Measurements from ENCODE around the gene COX14. TPM values are rescaled to one million over a fixed set of nuclear protein-coding genes. Genes with fewer than 3 reads are reported as not detected.

COX14 gene
- total RNA-seq, 4 donors from 2014 or later, result 106 to 258 (median 118) TPM

DNA sequence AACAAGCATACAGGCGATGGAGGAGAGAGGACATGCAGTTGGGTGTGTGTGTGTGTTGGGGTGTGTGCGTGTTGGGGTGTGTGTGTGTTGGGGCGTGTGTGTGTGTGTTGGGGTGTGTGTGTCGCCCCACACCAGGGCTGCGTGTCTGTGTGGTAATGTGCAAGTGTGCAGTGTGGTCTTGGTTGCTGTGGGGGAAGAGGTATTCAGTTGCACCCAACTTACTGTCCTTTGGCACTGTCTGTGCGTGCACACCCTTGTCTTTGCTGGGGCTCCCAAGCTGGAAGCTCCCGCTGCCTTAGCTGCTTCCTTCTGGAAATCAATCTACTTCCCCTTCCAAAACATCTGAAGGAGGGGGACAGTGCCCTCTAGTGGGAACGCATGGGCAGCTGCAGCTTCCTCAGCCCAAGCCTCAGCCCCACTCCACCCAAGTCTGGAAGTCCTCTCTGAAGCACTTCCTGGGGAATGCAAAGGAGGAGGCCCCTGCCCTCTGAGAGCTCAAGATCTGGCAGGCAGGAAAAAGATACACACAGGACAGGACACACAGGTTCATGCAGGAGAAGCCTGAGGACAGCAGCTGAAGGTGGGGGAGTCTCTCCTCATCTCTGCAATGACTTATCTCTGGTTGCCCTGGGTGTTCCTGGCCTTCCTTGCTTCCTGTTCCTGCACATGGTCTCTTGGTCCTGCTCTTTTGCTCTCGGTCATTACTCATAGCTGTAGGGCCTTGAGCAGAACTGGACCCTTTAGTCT lies 41.5 kb upstream of the COX14 start:
- TF ChIP-seq, protein P1, sequence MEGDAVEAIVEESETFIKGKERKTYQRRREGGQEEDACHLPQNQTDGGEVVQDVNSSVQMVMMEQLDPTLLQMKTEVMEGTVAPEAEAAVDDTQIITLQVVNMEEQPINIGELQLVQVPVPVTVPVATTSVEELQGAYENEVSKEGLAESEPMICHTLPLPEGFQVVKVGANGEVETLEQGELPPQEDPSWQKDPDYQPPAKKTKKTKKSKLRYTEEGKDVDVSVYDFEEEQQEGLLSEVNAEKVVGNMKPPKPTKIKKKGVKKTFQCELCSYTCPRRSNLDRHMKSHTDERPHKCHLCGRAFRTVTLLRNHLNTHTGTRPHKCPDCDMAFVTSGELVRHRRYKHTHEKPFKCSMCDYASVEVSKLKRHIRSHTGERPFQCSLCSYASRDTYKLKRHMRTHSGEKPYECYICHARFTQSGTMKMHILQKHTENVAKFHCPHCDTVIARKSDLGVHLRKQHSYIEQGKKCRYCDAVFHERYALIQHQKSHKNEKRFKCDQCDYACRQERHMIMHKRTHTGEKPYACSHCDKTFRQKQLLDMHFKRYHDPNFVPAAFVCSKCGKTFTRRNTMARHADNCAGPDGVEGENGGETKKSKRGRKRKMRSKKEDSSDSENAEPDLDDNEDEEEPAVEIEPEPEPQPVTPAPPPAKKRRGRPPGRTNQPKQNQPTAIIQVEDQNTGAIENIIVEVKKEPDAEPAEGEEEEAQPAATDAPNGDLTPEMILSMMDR (IDR thresholded peaks at IDR 0.05; ENCODE audit: low read depth), result no peak

DNA sequence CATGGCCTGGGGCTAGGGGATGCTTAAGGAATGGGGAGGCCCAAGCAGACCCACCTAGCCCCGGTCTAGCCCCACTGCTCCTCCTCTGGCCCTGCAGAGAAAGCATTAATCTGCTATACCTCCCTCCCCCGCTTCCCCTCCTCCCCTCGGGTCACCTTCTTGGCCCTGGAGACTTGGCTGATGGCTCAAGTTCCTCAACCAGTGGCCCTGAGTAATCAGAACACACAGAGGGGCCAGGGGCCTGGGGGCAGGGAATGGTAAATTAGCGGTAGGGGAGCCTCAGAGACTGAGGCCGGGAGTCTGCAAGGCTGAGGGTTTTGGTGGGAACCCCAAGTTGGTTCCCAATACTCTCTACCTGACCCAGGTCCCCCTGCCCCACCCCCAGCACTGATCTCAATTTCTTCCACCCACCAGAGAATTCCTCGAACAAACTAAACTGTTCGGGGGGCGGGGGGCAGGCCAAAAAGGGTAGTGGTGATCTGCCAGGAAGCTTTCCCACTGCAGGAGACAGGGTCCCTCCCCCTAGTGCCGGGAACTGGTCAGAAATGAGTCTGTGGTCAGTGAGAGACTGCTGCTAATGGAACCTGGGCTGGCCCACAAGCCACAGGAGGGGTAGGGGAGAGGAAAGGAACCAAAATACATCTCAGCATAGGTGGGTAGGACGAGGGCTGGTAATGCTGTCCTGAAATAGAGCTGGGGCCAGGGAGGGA lies 39.7 kb upstream of the COX14 start:
- TF ChIP-seq, protein P1 (IDR thresholded peaks at IDR 0.05; ENCODE audit: low read depth), result no peak

DNA sequence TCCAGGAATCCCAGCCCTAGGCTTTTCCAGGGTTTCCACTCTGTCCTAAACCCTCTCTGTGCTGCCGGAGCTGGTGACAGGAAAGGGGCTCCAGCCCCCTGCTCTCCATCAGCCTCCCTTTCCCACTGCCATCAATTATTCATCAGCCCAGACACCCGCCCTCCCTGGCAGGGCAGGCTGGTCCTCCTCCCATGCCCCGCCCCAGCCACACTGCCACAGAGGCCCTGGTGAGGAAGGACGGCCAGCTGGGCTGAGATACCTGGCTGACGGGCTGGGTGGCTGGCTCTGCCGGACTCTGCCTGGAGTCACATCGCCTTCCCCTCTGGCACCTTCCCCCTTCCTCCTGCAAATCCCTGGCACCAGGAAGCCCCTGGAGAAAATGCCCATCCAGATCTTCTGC lies 38.8 kb upstream of the COX14 start:
- TF ChIP-seq, protein P1 (IDR thresholded peaks at IDR 0.05; ENCODE audit: low read depth), result no peak

DNA sequence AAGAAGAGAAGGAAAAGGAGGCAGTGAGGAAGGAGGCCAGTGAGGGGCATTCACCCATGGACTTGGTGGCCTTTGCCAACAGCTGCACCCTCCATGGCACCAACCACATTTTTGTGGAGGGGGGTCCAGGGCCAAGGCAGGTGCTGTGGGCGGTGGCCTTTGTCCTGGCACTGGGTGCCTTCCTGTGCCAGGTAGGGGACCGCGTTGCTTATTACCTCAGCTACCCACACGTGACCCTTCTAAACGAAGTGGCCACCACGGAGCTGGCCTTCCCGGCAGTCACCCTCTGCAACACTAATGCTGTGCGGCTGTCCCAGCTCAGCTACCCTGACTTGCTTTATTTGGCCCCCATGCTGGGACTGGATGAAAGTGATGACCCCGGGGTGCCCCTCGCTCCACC lies 38.3 kb upstream of the COX14 start:
- TF ChIP-seq, protein P1 (IDR thresholded peaks at IDR 0.05; ENCODE audit: low read depth), result no peak

DNA sequence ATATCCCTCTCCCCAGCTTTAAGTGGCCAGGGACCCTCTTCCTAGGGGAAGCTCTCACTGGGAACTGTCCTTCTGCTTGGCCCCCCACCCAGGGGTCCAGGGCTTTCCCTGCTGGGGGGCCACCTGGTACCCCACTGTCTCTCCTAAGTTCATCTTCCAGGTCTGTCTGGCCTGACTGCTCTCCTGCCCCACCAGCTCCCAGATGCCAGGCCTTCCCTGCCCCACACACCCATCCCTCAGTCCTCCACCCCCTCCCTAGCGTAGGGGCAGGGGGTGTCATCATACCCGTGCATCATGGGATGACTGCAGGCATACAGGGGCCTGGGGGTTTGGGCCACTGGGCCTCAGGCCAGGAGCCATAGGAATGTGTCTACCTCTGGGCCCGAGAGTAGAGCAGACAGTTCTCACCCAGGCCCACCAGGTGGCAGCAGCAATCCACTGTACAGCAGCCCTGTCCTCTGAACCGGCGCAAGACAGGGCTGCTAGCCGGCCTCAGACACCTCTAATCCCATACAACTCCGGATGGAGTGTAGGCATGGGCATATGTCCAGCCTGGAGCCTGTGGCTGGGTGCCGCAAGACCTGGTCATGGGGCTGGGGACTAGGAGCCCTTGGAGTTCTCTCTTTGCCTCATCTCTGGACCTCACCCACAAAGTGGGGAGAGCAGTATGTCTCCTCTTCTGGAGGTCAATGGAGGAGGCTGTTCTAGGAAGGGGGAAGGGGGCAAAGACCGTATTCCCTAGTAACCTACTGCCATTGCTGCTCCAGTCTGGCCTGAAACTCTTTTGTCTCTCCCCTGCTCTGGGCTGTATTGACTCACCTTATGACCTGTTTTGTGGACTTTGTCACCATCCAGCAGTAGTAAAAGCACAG lies 36.9 kb upstream of the COX14 start:
- TF ChIP-seq, protein P1 (IDR thresholded peaks at IDR 0.05; ENCODE audit: low read depth), result no peak

DNA sequence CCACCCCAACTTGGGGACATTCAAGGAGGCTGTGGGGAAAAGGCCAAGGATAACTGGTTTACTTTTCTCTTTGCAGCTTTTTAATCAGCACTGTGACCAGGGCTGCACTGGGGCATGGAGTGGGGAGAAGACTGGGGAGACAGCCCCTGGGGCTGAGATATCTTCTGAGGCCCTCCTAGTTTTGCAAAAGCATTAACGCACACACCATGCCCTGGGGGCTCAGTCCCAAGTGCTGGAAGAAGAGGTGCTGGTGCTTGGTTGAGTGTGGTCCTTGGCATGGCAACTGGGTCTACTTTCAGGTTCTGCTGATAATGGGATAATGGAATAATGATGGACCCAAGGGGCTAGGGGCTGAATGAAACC lies 36.2 kb upstream of the COX14 start:
- TF ChIP-seq, protein P1 (IDR thresholded peaks at IDR 0.05; ENCODE audit: low read depth), result no peak

DNA sequence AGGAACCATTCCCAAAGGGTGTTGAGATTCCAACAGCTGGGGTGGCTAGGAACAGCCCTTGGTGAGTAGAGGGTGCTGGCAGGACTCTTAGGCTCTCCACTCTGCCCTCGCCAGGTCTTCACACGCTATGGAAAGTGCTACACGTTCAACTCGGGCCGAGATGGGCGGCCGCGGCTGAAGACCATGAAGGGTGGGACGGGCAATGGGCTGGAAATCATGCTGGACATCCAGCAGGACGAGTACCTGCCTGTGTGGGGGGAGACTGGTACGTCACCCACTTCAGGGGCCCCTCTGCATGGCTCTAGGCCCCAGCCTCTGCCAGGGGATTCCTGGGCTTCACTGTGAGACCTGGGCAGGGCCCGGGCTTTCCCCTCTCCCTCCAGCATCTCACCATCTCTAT lies 34.9 kb upstream of the COX14 start:
- TF ChIP-seq, protein P1 (IDR thresholded peaks at IDR 0.05; ENCODE audit: low read depth), result no peak

Measured in subcutaneous adipose tissue (tissue), 4 donors.